GM20000 (cell line): Measurements from ENCODE around the gene VAV2.

Experiments
- DNase-seq: peaks from one replicate; pipeline ENCODE4 v3.0.0; 2012; ENCODE audit warnings: low spot score
- CTCF ChIP-seq: IDR thresholded peaks from 2 replicates; pipeline ENCODE4 v1.5.1; 2012; ENCODE audit warnings: mild to moderate bottlenecking, control low read depth; ENCODE audit errors: extremely low read depth, missing control alignments

VAV2 gene

GRCh38 chr9:133914442-133915342, 77.4 kb downstream of the VAV2 start:
- DNase-seq: no peak
- TF ChIP-seq CTCF: no peak

- DNase-seq: no peak
- no peak for TF ChIP-seq CTCF
These were observed 78.4 kb downstream of the VAV2 start for GRCh38 chr9:133913571-133914369.

GRCh38 chr9:133910855-133911514, 81.1 kb downstream of the VAV2 start:
- TF ChIP-seq CTCF: no peak
- no peak for DNase-seq

- TF ChIP-seq CTCF: no peak
- no peak for DNase-seq
These were observed 84.9 kb downstream of the VAV2 start for GRCh38 chr9:133906932-133907910.

GRCh38 chr9:133906218-133906617, 85.9 kb downstream of the VAV2 start:
- no peak for TF ChIP-seq CTCF

GRCh38 chr9:133905493-133905892, 86.6 kb downstream of the VAV2 start:
- DNase-seq: no peak
- no peak for TF ChIP-seq CTCF

More at GRCh38 chr9:133906218-133906617, 85.9 kb downstream of the VAV2 start:
- no peak for DNase-seq
